Measurements from ENCODE around the gene CAP2. TPM values are rescaled to one million over a fixed set of nuclear protein-coding genes. Genes with fewer than 3 reads are reported as not detected.

CAP2 gene
- total and polyA plus RNA-seq, 9 of the 15 experiments (the other 6 are each of a cell fraction or from before 2014, with no cell fraction given), result not detected

DNA sequence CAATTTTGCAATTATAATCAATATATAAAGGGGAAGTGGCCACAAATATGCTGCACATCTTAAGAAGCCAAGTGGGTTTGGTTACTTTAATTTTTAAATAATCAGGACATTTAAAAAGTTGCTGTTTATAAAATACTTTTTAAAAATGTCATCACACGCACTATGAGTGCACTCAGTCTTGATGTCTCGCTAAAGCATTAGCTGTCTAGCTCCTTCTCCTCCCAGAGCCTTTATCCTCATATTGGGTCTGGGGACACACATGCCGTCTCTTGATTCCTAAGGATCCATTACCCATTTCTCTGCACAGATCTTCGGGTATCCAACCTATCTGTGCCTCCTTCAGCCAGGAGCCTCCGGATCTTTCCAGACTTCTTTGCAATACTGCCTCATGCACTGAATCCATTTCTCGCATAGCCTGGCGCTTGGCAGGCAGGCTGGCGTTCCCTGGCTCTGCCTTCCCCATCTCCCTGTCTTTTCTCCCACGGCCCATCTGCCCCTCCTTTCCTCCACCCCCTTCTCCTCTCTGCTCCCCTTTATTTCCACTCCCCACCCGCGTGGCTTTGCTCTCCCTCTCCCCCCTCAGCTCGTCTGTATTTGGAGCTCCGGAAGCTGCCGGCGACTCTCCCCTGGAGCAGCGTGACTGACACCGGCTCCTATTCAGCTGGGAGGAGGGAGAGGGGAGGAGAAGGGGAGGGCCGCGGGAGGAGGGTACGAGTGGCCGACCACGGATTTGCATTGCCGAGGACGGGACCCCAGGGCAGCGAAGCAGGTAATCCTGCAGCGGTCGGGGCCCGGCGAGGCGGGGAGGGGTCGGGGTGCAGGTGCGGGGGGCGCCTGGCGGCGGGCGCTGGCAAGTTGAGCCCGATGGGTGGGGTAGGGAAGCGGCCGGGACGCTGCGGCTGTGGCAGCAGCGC is at the start of gene CAP2 (continued):
- no peak for TF ChIP-seq ZNF197 (CRISPR knock-in tag; IDR thresholded peaks at IDR 0.05; ENCODE audit: low read depth)
- TF ChIP-seq HIVEP1 (CRISPR knock-in tag; IDR thresholded peaks at IDR 0.05), result no peak
- TF ChIP-seq ZNF282 (CRISPR knock-in tag; IDR thresholded peaks at IDR 0.05), result no peak
- TF ChIP-seq, protein P1, sequence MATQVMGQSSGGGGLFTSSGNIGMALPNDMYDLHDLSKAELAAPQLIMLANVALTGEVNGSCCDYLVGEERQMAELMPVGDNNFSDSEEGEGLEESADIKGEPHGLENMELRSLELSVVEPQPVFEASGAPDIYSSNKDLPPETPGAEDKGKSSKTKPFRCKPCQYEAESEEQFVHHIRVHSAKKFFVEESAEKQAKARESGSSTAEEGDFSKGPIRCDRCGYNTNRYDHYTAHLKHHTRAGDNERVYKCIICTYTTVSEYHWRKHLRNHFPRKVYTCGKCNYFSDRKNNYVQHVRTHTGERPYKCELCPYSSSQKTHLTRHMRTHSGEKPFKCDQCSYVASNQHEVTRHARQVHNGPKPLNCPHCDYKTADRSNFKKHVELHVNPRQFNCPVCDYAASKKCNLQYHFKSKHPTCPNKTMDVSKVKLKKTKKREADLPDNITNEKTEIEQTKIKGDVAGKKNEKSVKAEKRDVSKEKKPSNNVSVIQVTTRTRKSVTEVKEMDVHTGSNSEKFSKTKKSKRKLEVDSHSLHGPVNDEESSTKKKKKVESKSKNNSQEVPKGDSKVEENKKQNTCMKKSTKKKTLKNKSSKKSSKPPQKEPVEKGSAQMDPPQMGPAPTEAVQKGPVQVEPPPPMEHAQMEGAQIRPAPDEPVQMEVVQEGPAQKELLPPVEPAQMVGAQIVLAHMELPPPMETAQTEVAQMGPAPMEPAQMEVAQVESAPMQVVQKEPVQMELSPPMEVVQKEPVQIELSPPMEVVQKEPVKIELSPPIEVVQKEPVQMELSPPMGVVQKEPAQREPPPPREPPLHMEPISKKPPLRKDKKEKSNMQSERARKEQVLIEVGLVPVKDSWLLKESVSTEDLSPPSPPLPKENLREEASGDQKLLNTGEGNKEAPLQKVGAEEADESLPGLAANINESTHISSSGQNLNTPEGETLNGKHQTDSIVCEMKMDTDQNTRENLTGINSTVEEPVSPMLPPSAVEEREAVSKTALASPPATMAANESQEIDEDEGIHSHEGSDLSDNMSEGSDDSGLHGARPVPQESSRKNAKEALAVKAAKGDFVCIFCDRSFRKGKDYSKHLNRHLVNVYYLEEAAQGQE (IDR thresholded peaks at IDR 0.05; ENCODE audit: borderline replicate concordance), result no peak
- TF ChIP-seq, protein P1 (CRISPR knock-in tag; IDR thresholded peaks at IDR 0.05; ENCODE audit: low read depth), result 0 out of 2 replicates have a peak, but pooled peaks have one; percentile 37
- TF ChIP-seq, protein P2, sequence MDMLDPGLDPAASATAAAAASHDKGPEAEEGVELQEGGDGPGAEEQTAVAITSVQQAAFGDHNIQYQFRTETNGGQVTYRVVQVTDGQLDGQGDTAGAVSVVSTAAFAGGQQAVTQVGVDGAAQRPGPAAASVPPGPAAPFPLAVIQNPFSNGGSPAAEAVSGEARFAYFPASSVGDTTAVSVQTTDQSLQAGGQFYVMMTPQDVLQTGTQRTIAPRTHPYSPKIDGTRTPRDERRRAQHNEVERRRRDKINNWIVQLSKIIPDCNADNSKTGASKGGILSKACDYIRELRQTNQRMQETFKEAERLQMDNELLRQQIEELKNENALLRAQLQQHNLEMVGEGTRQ (CRISPR knock-in tag; IDR thresholded peaks at IDR 0.05), result no peak
- TF ChIP-seq ELF1 (tag; IDR thresholded peaks at IDR 0.05), result no peak
- peak in 1 of 2 experiments; percentile 78; a peak in 2 of 4 replicates for TF ChIP-seq MAZ (CRISPR knock-in tag; conservative IDR thresholded peaks at IDR 0.05 in 1 of 2, IDR thresholded peaks at IDR 0.05 in 1 of 2)
- TF ChIP-seq ETV5 (CRISPR knock-in tag; IDR thresholded peaks at IDR 0.05; ENCODE audit: low read depth), result no peak
- no peak for TF ChIP-seq NRF1 (conservative IDR thresholded peaks at IDR 0.05 in 1 of 2, IDR thresholded peaks at IDR 0.05 in 1 of 2)
- TF ChIP-seq KAT8 (IDR thresholded peaks at IDR 0.05; ENCODE audit: low read depth), result no peak
- peak; percentile 38; the same call in 1 of the 2 replicates for TF ChIP-seq ZNF263 (CRISPR knock-in tag; IDR thresholded peaks at IDR 0.05; ENCODE audit: borderline replicate concordance)
- TF ChIP-seq, protein P3, sequence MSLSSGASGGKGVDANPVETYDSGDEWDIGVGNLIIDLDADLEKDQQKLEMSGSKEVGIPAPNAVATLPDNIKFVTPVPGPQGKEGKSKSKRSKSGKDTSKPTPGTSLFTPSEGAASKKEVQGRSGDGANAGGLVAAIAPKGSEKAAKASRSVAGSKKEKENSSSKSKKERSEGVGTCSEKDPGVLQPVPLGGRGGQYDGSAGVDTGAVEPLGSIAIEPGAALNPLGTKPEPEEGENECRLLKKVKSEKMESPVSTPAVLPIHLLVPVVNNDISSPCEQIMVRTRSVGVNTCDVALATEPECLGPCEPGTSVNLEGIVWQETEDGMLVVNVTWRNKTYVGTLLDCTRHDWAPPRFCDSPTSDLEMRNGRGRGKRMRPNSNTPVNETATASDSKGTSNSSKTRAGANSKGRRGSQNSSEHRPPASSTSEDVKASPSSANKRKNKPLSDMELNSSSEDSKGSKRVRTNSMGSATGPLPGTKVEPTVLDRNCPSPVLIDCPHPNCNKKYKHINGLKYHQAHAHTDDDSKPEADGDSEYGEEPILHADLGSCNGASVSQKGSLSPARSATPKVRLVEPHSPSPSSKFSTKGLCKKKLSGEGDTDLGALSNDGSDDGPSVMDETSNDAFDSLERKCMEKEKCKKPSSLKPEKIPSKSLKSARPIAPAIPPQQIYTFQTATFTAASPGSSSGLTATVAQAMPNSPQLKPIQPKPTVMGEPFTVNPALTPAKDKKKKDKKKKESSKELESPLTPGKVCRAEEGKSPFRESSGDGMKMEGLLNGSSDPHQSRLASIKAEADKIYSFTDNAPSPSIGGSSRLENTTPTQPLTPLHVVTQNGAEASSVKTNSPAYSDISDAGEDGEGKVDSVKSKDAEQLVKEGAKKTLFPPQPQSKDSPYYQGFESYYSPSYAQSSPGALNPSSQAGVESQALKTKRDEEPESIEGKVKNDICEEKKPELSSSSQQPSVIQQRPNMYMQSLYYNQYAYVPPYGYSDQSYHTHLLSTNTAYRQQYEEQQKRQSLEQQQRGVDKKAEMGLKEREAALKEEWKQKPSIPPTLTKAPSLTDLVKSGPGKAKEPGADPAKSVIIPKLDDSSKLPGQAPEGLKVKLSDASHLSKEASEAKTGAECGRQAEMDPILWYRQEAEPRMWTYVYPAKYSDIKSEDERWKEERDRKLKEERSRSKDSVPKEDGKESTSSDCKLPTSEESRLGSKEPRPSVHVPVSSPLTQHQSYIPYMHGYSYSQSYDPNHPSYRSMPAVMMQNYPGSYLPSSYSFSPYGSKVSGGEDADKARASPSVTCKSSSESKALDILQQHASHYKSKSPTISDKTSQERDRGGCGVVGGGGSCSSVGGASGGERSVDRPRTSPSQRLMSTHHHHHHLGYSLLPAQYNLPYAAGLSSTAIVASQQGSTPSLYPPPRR (CRISPR knock-in tag; IDR thresholded peaks at IDR 0.05; ENCODE audit: borderline replicate concordance), result no peak
